GM18505 (cell line): ENCODE measurements around the gene FBXO10.

ENCODE experiments used
- ATAC-seq: cut with Tn5 transposase; IDR thresholded peaks from one replicate; pipeline ENCODE4 v1.9.1; 2021; ENCODE audit not compliant: unreplicated experiment
- POLR2A ChIP-seq: IDR thresholded peaks from 4 replicates; pipeline ENCODE4 v1.6.1; 2011; ENCODE audit warnings: borderline replicate concordance; ENCODE audit not compliant: insufficient read depth, insufficient read length; ENCODE audit errors: extremely low read depth

The FBXO10 gene, protein sequence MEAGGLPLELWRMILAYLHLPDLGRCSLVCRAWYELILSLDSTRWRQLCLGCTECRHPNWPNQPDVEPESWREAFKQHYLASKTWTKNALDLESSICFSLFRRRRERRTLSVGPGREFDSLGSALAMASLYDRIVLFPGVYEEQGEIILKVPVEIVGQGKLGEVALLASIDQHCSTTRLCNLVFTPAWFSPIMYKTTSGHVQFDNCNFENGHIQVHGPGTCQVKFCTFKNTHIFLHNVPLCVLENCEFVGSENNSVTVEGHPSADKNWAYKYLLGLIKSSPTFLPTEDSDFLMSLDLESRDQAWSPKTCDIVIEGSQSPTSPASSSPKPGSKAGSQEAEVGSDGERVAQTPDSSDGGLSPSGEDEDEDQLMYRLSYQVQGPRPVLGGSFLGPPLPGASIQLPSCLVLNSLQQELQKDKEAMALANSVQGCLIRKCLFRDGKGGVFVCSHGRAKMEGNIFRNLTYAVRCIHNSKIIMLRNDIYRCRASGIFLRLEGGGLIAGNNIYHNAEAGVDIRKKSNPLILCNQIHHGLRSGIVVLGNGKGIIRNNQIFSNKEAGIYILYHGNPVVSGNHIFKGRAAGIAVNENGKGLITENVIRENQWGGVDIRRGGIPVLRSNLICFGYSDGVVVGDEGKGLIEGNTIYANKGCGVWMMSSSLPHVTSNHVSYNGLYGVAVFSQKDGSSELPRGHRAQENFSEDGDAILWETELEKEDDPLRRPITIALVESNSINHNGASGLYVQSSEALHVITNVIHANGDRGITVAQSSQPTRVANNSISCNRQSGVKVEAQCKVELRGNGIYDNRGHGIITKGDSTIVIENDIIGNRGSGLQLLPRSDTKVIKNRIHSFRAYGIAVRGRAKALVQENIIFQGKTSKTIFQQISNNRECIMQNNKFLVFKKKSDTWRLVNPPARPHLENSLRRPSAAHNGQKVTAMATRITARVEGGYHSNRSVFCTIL

DNA sequence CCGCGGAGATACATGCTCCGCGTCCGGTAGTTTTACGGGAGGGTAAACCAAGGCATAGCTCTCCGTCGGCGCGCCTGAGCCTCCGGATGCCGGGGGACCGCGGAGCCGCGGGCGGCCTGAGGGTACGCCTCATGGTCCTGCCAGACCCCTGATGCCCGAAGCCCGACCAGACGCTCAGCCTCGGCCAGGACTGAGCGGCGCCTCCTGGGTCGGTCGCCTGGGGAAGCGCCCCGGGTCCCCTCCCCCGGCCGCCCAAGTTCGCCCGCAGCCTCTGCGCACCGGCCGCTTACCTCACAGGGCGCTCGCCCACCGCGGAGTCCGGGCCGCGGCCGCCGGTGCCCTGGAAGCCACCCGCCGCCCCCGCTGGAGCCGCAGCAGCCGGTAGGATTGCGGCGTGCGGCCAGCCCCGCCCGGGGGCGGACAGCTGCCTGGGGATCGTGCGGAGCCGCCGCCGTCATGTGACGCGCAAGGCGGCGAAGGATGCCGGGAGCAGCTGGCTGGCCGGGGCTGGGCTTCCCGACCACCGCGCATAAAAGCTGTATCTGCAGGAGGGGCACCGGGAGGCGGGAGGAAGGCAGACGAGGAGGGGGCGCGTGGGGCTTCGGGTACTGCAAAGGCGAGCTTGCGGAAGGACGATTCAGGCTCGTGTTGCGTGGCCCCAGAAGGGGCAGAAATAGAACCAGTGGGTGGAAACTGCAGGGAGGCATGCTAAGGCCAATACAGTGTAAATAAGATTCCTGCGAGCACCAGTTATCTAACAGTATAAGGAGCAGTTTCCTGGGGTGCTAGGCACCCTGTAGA is at the start of gene FBXO10:
FBXO10 (minus strand) TSS at position 460 of the 801 bp plus-strand sequence. CDS start 34,612 bp downstream, outside the sequence.
- peak; percentile 49 for TF ChIP-seq POLR2A
- peak; percentile 76 for ATAC-seq

DNA sequence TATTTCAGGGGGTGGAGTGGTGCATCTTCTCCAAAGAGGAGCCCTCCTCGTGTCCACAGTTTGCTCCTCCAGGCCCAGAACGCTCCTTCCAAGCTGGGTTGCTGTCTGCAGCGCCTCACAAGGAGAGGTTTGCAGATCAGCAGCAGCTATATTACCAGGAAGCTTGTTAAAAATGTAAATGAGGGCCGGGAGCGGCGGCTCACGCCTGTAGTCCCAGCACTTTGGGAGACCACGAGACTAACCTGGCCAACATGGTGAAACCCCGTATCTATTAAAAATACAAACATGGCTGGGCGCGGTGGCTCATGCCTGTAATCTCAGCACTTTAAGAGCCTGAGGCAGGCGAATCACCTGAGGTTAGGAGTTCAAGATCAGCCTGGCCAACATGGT is 49.6 kb upstream of the FBXO10 start:
- TF ChIP-seq POLR2A = no peak
- no peak for ATAC-seq

DNA sequence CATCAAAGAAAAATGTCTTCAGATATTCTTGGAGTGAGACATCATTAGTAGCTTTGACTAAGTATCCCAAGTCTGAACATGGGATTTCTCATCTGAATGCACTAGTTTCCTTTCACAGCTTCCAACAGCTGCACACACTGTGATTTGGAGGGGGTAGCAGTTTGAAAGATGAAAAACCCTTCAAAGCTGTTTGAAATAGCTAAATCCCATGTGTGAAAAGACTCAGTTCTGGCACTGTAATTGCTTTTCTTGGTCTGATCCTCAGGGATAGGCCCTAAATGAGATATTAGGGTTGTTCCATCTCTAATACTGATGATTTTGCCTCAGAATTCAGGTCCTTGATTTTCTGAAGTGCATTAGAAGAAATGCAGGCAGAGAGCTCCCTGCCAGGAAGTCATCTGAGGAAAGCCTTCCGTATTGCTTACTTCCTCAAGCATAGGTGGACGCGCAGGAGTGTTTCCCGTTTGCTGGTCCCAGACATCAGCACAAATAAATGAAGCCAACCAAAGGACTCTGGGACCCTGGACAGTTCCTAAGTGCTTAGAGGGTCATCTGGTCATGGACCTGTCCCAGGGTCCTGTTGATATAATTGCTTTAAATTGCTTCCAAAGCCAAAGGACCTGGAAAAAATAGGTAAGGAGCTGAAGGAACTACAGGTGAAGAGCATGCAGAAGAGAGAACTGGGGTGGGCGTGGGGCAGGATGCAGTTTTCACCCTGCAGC is 49.0 kb upstream of the FBXO10 start:
- TF ChIP-seq POLR2A = no peak
- no peak for ATAC-seq

DNA sequence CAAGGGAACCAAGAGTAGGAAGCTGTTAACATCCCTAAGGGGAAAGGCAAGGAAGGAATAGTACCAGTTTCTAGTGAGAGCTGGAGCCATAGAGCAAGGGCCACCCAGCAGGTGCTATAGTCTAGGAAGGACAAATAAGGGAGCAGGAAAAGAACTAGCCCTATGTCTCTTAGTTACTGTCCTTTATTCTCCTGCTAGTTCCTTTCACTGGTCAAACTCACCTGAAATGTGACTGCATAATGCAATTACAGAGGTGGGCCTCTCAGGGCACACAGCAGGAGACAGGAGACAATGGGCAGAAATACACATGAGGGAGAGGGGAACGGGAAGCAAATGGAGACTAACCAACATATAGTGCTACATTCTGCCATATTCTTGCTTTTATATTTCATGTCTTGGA is 47.9 kb upstream of the FBXO10 start:
- TF ChIP-seq POLR2A = no peak

DNA sequence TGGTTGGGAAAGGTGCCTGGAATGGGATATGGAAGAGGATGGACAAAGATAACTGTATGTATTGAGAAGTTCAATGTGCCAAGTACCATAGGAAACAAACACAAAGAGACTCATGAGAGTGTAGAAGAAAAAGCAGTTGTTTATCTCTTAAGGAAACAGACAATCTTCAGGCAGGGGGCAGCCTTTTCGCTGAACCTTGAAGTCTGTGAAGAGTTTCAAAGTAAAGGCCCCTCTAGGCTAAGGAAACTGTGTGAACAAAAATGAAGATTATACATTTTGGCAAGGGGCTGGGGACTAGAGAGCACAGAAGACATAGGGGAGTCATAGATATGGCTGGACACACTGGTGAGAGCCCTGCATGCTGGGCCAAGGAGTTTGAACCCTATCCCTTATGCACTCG is 47.1 kb upstream of the FBXO10 start:
- TF ChIP-seq POLR2A = no peak
- ATAC-seq = no peak

More for the DNA sequence above, 47.9 kb upstream of the FBXO10 start:
- ATAC-seq = no peak

GRCh38 chr9:37622462-37622861 is 46.3 kb upstream of the FBXO10 start:
- no peak for TF ChIP-seq POLR2A
- ATAC-seq = no peak

GRCh38 chr9:37621273-37622121 is 45.3 kb upstream of the FBXO10 start:
- TF ChIP-seq POLR2A = no peak
- ATAC-seq = no peak

- ATAC-seq = no peak
- TF ChIP-seq POLR2A = no peak
Measured at GRCh38 chr9:37620396-37620795, 44.2 kb upstream of the FBXO10 start.

GRCh38 chr9:37619806-37620205 is 43.6 kb upstream of the FBXO10 start:
- TF ChIP-seq POLR2A = no peak
- no peak for ATAC-seq

GRCh38 chr9:37618817-37619216 is 42.6 kb upstream of the FBXO10 start:
- no peak for ATAC-seq
- no peak for TF ChIP-seq POLR2A

GRCh38 chr9:37617832-37618231 is 41.7 kb upstream of the FBXO10 start:
- TF ChIP-seq POLR2A = no peak
- no peak for ATAC-seq
